Esophagus muscularis mucosa (tissue), 4 donors: ENCODE data around the gene PSMA2. TPM values are rescaled to one million over a fixed set of nuclear protein-coding genes. Genes with fewer than 3 reads are reported as not detected.

Experiments used
- DNase-seq: peaks from one replicate; pipeline ENCODE4 v3.0.0-alpha.2; 2017; ENCODE audit errors: extremely low spot score
- H3K27ac ChIP-seq, 4 donors: fragments of 200-600 bp; sonication (generic); replicated peaks in 1 of 4; 1 replicate in 3 of 4; 2 replicates in 1 of 4; pipeline ENCODE4 v1.5.1; 2016 to 2019; ENCODE audit warnings: mild to moderate bottlenecking in 1 of 4
- H3K27me3 ChIP-seq, 4 donors: fragments of 200-600 bp; sonication (generic); one replicate each; pipeline versions ENCODE4 v1.5.1 to v1.6.0; 2016 to 2019
- H3K36me3 ChIP-seq, 4 donors: fragments of 200-600 bp; sonication (generic); one replicate each; pipeline ENCODE4 v1.5.1; 2016 to 2019
- H3K4me1 ChIP-seq, 4 donors: fragments of 200-600 bp; sonication (generic); one replicate each; pipeline ENCODE4 v1.5.1; 2016 to 2019
- H3K4me3 ChIP-seq, 4 donors: fragments of 200-600 bp; sonication (generic); 1 replicate in 2 of 4; 2 replicates in 2 of 4; pipeline ENCODE4 v1.5.1; 2016 to 2019; ENCODE audit warnings: mild to moderate bottlenecking in 4 of 4, moderate library complexity in 1 of 4
- H3K9me3 ChIP-seq, 4 donors: fragments of 200-600 bp; sonication (generic); 1 replicate in 3 of 4; 2 replicates in 1 of 4; pipeline ENCODE4 v1.5.1; 2016 to 2019
- EP300 ChIP-seq: sonication (generic); formaldehyde crosslinking; IDR thresholded peaks from one replicate; pipeline ENCODE4 v1.6.1; 2017; ENCODE audit warnings: antibody characterized with exemption
- POLR2A ChIP-seq: fragments of 450-650 bp; IDR thresholded peaks from one replicate; pipeline ENCODE4 v1.6.1; 2017; ENCODE audit warnings: antibody characterized with exemption, moderate library complexity, mild to moderate bottlenecking, low read depth
- POLR2AphosphoS5 ChIP-seq, 2 donors: sonication (generic); formaldehyde crosslinking; IDR thresholded peaks; one replicate each; pipeline ENCODE4 v1.6.1; 2017; ENCODE audit warnings: antibody characterized with exemption in 2 of 2
- WGBS: methylation state at CpG from one replicate; pipeline ENCODE4 v1.1.5; 2018; 5-methylcytosine and 5-hydroxymethylcytosine counted together
- intact Hi-C: fragments of 100-400 bp; cut with DNase I; formaldehyde crosslinking; loops from one replicate; pipeline ENCODE4 v1.15.1; 2023
- total RNA-seq, 4 donors: library from RNA; depleted of rRNA; stranded (reverse); fragments of >200 nt; gene quantifications; one replicate each; pipeline versions ENCODE4 v1.1.0 to v1.2.1, GENCODE V29; 2016
- TF ChIP-seq, protein P1 (sequence below), 3 experiments: fragments of 200-600 bp in 2 of 3; fragments of 450-650 bp in 1 of 3; sonication (generic) in 2 of 3; IDR thresholded peaks; one replicate each; pipeline ENCODE4 v1.5.1; 2017 to 2019; ENCODE audit warnings: antibody characterized with exemption in 3 of 3, mild to moderate bottlenecking in 2 of 3, moderate library complexity in 1 of 3

Gene PSMA2
- total RNA-seq, 4 donors from 2014 or later = 29.7 to 73.5 (median 57.7) TPM

DNA sequence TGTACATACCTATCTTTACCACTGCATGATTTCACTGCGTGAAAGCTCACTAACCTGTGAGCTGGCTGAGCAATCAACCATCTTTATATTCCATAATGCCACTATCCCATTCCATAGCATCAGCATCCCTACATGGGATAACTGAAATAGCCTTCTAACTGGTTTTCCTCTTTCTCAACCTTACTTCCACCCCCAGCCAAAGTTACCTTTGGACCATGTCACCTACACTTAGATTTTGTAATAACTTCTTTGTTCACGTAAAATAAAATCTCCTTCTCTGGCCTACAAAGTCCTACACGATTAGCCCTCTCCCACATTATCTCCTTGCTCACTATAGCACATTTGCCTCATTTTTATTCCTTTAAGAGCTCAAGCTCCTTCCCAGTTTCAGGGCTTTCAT, 2.5 kb downstream of the PSMA2 start:
- H3K4me3 ChIP-seq = no peak overlapping the region
- peaks cover 8 to 29% (median 20%) of the 10 kb centered on the region in 4 donors for H3K36me3 ChIP-seq
- no peak for TF ChIP-seq POLR2AphosphoS5 (IDR thresholded peaks at IDR 0.05)
- TF ChIP-seq, protein P1, sequence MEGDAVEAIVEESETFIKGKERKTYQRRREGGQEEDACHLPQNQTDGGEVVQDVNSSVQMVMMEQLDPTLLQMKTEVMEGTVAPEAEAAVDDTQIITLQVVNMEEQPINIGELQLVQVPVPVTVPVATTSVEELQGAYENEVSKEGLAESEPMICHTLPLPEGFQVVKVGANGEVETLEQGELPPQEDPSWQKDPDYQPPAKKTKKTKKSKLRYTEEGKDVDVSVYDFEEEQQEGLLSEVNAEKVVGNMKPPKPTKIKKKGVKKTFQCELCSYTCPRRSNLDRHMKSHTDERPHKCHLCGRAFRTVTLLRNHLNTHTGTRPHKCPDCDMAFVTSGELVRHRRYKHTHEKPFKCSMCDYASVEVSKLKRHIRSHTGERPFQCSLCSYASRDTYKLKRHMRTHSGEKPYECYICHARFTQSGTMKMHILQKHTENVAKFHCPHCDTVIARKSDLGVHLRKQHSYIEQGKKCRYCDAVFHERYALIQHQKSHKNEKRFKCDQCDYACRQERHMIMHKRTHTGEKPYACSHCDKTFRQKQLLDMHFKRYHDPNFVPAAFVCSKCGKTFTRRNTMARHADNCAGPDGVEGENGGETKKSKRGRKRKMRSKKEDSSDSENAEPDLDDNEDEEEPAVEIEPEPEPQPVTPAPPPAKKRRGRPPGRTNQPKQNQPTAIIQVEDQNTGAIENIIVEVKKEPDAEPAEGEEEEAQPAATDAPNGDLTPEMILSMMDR (IDR thresholded peaks at IDR 0.05) = no peak
- 76% methylated on average over 3 of the region's 3 CpGs for WGBS
- intact Hi-C loops = no loop called here
- H3K4me1 ChIP-seq = peaks cover 44 to 55% (median 48%) of the 10 kb centered on the region in 4 donors
- H3K9me3 ChIP-seq = no peaks in the 10 kb centered on the region
- H3K27me3 ChIP-seq = no peaks in the 10 kb centered on the region
- DNase-seq = no peak
- H3K27ac ChIP-seq = no peak overlapping the region

DNA sequence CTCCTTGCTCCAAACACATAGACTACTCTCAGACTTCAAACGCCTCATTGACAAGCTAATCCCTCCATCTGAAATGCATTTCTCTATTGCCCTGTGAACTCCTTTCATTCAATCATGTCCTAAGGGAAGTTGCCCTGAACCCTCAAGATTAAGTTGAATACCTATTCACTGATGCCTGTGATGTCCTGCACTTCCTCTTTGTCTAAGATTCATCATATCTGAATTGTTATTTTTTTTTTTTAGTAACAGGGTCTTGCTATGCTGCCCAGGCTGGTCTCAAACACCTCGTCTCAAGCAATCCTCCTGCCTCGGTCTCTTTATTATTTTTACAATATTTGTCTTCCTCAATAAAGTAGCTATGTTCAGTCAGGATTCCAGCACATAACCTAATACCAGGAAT, 3.2 kb downstream of the PSMA2 start:
- no peak overlapping the region for H3K4me3 ChIP-seq
- H3K27ac ChIP-seq = no peak overlapping the region
- WGBS = 77% methylated on average over 3 of the region's 3 CpGs
- intact Hi-C loops = no loop called here
- H3K9me3 ChIP-seq = no peaks in the 10 kb centered on the region
- H3K27me3 ChIP-seq = no peaks in the 10 kb centered on the region
- TF ChIP-seq, protein P1 (IDR thresholded peaks at IDR 0.05) = no peak
- TF ChIP-seq EP300 (no peak), POLR2AphosphoS5 (IDR thresholded peaks at IDR 0.05) (no peak), POLR2A (no peak)
- peaks cover 8 to 36% (median 24%) of the 10 kb centered on the region in 4 donors for H3K36me3 ChIP-seq
- DNase-seq = no peak
- H3K4me1 ChIP-seq = peaks cover 38 to 48% (median 42%) of the 10 kb centered on the region in 4 donors

DNA sequence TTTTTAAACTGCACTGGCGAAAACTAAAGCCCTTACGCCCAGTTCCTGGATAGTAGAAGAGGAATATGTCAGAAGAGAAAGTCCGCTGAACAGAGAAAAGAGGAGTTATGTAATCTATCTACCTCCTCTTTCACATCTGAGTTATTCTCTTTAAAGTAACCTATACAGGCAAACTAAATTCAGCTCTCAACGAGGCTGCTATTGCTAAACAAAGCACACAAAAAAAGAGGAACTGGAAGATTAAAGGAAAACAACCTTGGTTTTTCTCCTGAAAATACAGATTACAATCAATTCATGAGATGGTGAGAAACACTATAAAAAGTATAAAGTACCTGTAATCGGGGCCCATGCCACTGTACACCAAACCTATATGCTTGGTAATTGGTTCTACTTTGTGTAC, 5.8 kb downstream of the PSMA2 start:
- peaks cover 31 to 37% (median 33%) of the 10 kb centered on the region in 4 donors for H3K4me1 ChIP-seq

DNA sequence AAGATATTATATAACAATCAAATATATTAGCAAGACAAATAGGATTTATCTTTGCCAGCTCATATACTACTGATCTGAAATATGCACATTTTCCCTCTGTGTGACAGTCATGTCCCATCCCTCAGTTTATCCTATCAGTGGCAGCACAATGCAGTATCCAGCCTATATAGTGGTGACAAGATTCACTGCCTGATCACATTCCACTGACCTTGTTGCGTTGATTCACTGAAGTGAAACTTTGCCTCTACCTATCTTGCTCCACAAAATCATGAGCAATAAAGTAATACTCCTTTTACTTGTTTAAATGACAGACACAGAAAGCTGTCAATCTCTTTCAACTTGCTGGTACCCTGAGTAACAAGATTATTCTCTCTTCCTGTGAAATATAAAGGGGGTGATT, 6.3 kb downstream of the PSMA2 start:
- no peak for TF ChIP-seq POLR2AphosphoS5 (IDR thresholded peaks at IDR 0.05)
- no peak for TF ChIP-seq EP300
- TF ChIP-seq POLR2A = no peak
- TF ChIP-seq, protein P1 (IDR thresholded peaks at IDR 0.05) = no peak
- H3K9me3 ChIP-seq = no peaks in the 10 kb centered on the region
- peaks cover 14 to 68% (median 50%) of the 10 kb centered on the region in 4 donors for H3K36me3 ChIP-seq
- intact Hi-C loops = no loop called here
- 100% methylated on average over 1 of the region's 1 CpG for WGBS
- peaks cover 25 to 31% (median 28%) of the 10 kb centered on the region in 4 donors for H3K4me1 ChIP-seq
- DNase-seq = no peak
- no peaks in the 10 kb centered on the region for H3K27me3 ChIP-seq
- no peak overlapping the region for H3K27ac ChIP-seq
- H3K4me3 ChIP-seq = no peak overlapping the region

More for the DNA sequence above, 5.8 kb downstream of the PSMA2 start:
- WGBS = 80% methylated on average over 5 of the region's 5 CpGs
- intact Hi-C loops = no loop called here
- TF ChIP-seq EP300 (no peak), POLR2A (no peak), POLR2AphosphoS5 (IDR thresholded peaks at IDR 0.05) (no peak)
- TF ChIP-seq, protein P1 (IDR thresholded peaks at IDR 0.05) = no peak
- Histone ChIP-seq H3K4me3 (no peak overlapping the region), H3K27ac (no peak overlapping the region), H3K27me3 (no peaks in the 10 kb centered on the region), H3K36me3 (peaks cover 14 to 62% (median 44%) of the 10 kb centered on the region in 4 donors), H3K9me3 (no peaks in the 10 kb centered on the region)
- DNase-seq = no peak

- Histone ChIP-seq H3K27me3 (no peaks in the 10 kb centered on the region), H3K4me1 (peaks cover 12 to 18% (median 15%) of the 10 kb centered on the region in 4 donors), H3K27ac (no peak overlapping the region), H3K9me3 (no peaks in the 10 kb centered on the region), H3K4me3 (no peak overlapping the region), H3K36me3 (peaks cover 23 to 81% (median 61%) of the 10 kb centered on the region in 4 donors)
- intact Hi-C loops = no loop called here
- no peak for TF ChIP-seq POLR2A
- no peak for TF ChIP-seq EP300
- TF ChIP-seq, protein P1 (IDR thresholded peaks at IDR 0.05) = no peak
- no peak for TF ChIP-seq POLR2AphosphoS5 (IDR thresholded peaks at IDR 0.05)
- DNase-seq = no peak
- 91% methylated on average over 5 of the region's 5 CpGs for WGBS
These were observed 7.6 kb downstream of the PSMA2 start for GRCh38 chr7:42924223-42924838.
